Pons (tissue), 1 donor: ENCODE data around the gene CTTNBP2.

Experiments
- DNase-seq: peaks from one replicate; pipeline ENCODE4 v3.0.0-alpha.2; 2016; ENCODE audit warnings: low spot score

The CTTNBP2 gene

GRCh38 chr7:117825132-117825531 lies 48.1 kb downstream of the CTTNBP2 start:
- DNase-seq = no peak

GRCh38 chr7:117824592-117824991 lies 48.6 kb downstream of the CTTNBP2 start:
- DNase-seq = no peak

- DNase-seq = no peak
These were observed 53.7 kb downstream of the CTTNBP2 start for GRCh38 chr7:117819558-117819957.

GRCh38 chr7:117818232-117818631 lies 55.0 kb downstream of the CTTNBP2 start:
- DNase-seq = no peak

- DNase-seq = no peak
These were observed 56.5 kb downstream of the CTTNBP2 start for GRCh38 chr7:117816727-117817126.

GRCh38 chr7:117811696-117812095 lies 61.5 kb downstream of the CTTNBP2 start:
- no peak for DNase-seq

- no peak for DNase-seq
These were observed 62.4 kb downstream of the CTTNBP2 start for GRCh38 chr7:117810642-117811512.

- DNase-seq = no peak
These were observed 63.3 kb downstream of the CTTNBP2 start for GRCh38 chr7:117809958-117810357.

GRCh38 chr7:117808910-117809705 lies 64.1 kb downstream of the CTTNBP2 start:
- DNase-seq = peak; percentile 48

GRCh38 chr7:117808341-117808757 lies 64.9 kb downstream of the CTTNBP2 start:
- DNase-seq = peak; percentile 86

GRCh38 chr7:117807676-117808075 lies 65.6 kb downstream of the CTTNBP2 start:
- peak; percentile 69 for DNase-seq

GRCh38 chr7:117806011-117806410 lies 67.2 kb downstream of the CTTNBP2 start:
- no peak for DNase-seq

GRCh38 chr7:117805241-117805640 lies 68.0 kb downstream of the CTTNBP2 start:
- DNase-seq = no peak

- no peak for DNase-seq
These were observed 69.8 kb downstream of the CTTNBP2 start for GRCh38 chr7:117803476-117803875.

- no peak for DNase-seq
These were observed 70.6 kb downstream of the CTTNBP2 start for GRCh38 chr7:117802660-117803059.

GRCh38 chr7:117800841-117801240 lies 72.4 kb downstream of the CTTNBP2 start:
- DNase-seq = no peak

GRCh38 chr7:117800406-117800805 lies 72.8 kb downstream of the CTTNBP2 start:
- no peak for DNase-seq

- DNase-seq = no peak
These were observed 76.4 kb downstream of the CTTNBP2 start for GRCh38 chr7:117796889-117797288.

- DNase-seq = no peak
These were observed 79.3 kb downstream of the CTTNBP2 start for GRCh38 chr7:117793976-117794375.

GRCh38 chr7:117793521-117793920 lies 79.7 kb downstream of the CTTNBP2 start:
- peak; percentile 36 for DNase-seq

- DNase-seq = peak; percentile 85
These were observed 81.1 kb downstream of the CTTNBP2 start for GRCh38 chr7:117791877-117792780.

- DNase-seq = no peak
These were observed 82.5 kb downstream of the CTTNBP2 start for GRCh38 chr7:117790731-117791130.
